GM18951 (cell line): ENCODE results near the gene EAPP.
"Not testable (repeated sequence)": the region's sequence is repeated elsewhere in the genome, so short reads cannot be mapped to it uniquely, and the experiment has no call there.

Experiments
- POLR2A ChIP-seq: IDR thresholded peaks from 4 replicates; pipeline ENCODE4 v1.6.1; 2011; ENCODE audit warnings: mild to moderate bottlenecking; ENCODE audit not compliant: insufficient read length, insufficient read depth; ENCODE audit errors: extremely low read depth
- in situ Hi-C: fragments of 300-500 bp; cut with MboI; formaldehyde crosslinking; loops from one replicate; pipeline ENCODE4 v1.12.0; 2022; ENCODE audit warnings: low sequenced_read_pairs, mixed read lengths, inconsistent platforms; ENCODE audit not compliant: unreplicated experiment

Gene EAPP, protein sequence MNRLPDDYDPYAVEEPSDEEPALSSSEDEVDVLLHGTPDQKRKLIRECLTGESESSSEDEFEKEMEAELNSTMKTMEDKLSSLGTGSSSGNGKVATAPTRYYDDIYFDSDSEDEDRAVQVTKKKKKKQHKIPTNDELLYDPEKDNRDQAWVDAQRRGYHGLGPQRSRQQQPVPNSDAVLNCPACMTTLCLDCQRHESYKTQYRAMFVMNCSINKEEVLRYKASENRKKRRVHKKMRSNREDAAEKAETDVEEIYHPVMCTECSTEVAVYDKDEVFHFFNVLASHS

DNA sequence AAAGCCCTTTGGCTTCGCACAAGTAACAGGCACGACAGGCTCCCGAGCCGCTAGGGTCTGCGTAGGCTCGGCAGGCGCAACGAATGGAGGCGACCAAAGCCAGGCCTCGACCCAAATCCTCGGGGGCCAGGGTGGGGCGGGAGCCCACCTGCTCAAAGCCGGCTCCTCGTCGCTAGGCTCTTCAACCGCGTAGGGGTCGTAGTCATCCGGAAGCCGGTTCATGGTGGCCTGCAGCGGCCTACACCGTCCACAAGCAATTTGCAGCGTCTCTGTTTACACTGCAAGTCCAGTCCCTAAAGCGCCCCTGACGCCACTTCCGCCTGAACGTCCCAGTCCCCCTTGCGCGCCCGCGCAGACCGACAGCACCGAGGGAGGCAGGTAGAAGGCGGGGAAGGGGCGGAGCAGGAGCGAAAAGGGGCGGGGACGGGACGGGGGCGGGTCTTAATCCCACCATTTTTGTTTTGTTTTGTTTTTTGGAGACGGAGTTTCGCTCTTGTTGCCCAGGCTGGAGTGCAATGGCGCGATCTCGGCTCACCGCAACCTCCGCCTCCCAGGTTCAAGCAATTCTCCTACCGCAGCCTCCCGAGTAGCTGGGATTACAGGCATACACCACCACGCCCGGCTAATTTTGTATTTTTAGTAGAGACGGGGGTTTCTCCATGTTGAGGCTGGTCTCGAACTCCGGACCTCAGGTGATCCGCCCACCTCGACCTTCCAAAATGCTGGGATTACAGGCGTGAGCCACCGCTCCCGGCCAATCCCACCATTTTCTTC is at the start of gene EAPP:
EAPP (minus strand) TSS at position 295 of the 774 bp plus-strand sequence; CDS start at position 222, 73 bp downstream.
- TF ChIP-seq POLR2A, result peak; percentile 76
- in situ Hi-C loops, result no loop called here

DNA sequence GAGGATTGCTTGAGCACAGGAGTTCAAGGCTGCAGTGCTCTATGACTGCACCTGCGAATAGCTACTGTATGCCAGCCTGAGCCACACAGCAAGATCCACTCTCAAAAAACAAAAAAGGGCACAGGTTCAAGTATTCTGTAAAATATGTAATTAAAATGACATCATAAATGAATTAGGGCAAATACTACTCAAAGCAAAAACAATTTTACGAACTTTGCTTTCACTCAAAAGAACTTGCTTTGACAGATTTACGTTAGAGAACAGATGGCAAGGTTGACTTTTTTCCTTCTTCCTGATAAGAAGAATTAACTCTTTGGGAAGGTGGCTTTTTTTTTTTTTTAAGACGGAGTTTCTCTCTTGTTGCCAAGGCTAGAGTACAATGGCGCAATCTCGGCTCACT is 44.0 kb upstream of the EAPP start:
- no peak for TF ChIP-seq POLR2A

DNA sequence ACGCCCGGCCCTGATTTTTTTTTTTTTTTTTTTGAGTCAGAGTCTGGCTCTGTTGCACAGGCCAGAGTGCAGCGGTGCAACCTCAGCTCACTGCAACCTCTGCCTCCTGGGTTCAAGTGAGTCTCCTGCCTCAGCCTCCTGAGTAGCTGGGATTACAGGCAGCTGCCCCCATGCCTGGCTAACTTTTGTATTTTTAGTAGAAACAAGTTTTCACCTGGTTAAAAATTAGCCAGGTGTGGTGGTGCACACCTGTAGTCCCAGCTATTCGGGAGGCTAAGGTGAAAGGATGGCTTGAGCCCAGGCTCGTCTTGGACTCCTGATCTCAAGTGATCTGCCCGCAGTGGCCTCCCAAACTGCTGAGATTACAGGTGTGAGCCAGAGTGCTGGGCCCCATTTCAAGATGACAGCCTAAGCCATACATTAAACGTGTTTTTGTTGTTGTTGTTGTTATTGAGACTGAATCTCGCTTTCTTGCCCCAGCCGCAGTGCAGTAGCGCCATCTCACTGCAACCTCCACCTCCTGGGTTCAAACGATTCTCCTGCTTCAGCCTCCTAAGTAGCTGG is 42.7 kb upstream of the EAPP start:
- in situ Hi-C loops, result no loop called here

More for the DNA sequence above, 44.0 kb upstream of the EAPP start:
- in situ Hi-C loops, result no loop called here

DNA sequence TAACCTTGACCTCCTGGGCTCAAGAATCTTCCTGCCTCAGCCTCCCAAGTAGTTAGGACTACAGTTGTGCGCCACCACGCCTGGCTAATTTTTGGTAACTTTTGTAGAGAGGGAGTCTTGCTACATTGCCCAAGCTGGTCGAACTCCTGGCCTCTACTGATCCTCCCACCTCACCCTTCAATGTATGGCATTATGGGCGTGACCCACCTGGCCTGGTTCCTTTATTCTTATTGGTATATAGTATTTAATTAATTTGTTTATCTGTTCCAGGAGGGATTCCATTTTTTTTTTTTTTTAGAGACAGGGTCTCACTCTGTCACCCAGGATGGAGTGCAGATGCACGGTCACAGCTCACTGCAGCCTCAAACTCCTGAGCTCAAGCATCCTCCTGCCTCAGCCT is 40.9 kb upstream of the EAPP start:
- no peak for TF ChIP-seq POLR2A
- in situ Hi-C loops, result no loop called here

More for the DNA sequence above, 42.7 kb upstream of the EAPP start:
- TF ChIP-seq POLR2A, result no peak

GRCh38 chr14:34571771-34572170 is 32.3 kb upstream of the EAPP start:
- no peak for TF ChIP-seq POLR2A
- in situ Hi-C loops, result no loop called here

DNA sequence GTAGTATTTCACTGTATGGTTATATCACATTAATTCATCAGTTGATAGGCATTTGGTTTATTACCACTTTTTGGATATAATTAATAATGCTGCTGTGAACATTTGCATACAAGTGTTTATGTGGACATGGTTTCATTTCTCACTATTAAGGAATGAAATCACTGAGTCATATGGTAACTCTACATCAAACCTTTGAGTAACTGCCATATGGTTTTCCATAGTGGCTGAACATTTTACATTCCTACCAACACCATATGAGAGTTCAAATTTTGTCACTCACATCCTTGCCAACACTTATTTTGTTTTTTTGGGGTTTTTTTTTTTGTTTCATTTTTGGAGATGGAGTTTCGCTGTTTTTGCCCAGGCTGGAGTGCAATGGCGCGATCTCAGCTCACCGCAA is 30.2 kb upstream of the EAPP start:
- TF ChIP-seq POLR2A, result no peak
- in situ Hi-C loops, result no loop called here

DNA sequence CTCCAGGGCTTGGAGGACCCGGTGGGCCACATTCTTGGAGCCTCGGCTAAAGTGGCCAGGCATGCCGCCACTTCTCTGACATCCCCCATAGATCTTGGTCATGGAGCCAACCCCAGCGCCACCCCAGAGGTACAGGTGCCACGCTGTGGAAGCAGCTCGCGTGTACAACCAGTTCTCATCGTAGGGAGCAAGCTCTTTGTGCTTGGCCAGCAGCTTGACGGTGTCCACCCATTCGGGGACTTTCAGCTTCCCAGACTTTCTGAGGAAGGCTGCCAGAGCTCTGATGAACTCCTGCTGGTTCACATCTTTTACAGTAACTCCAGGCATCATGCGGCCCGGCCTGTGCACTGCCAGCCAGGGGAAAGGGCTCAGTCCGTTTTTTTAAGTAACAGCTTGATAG is 29.3 kb upstream of the EAPP start:
- in situ Hi-C loops, result no loop called here
- TF ChIP-seq POLR2A, result no peak

- TF ChIP-seq POLR2A, result no peak
- in situ Hi-C loops, result no loop called here
Observed at GRCh38 chr14:34562776-34563150, 23.3 kb upstream of the EAPP start.

DNA sequence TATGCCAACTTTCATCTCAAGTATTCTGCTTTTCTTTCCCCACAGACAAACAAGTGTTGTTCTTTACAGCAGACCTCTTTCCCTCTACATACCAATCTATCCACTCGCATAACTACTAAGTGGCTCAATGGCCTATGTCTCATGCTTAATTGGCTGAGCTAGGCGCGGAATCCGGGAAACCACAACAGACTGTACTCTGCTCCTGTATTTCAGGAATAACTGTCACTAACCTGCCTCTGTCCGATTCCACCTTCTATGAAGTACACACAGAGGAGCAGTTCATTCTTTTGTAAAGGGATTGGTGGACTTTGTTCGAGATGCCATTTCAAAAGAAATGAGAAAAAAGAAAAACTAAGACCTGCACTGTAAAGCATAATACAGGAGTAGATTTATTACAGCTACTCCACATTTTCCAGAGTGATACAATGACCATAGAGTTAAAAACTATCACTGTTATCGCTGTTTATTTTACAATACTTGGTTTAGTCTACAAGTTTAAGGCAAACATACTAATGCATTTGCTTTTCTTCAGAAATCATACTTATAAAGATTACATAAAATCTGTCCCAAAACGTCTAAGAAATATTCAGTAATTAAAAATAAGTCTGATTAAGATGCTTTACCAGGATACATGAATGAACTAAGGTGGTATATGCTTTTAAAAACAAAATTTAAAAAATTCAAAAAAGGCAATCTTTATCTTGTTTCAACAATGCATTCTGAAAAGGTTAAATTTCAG is 22.7 kb upstream of the EAPP start:
- in situ Hi-C loops, result not testable (repeated sequence)

- in situ Hi-C loops, result not testable (repeated sequence)
Observed at GRCh38 chr14:34556498-34556829, 17.0 kb upstream of the EAPP start.

- in situ Hi-C loops, result not testable (repeated sequence)
Observed at GRCh38 chr14:34555583-34556497, 16.3 kb upstream of the EAPP start.

- TF ChIP-seq POLR2A, result no peak
- in situ Hi-C loops, result no loop called here
Observed at GRCh38 chr14:34554540-34555250, 15.2 kb upstream of the EAPP start.

- in situ Hi-C loops, result not testable (repeated sequence)
Observed at GRCh38 chr14:34549276-34549966, 9.9 kb upstream of the EAPP start.
